Measurements from ENCODE around the gene NBR1.
"Not testable (repeated sequence)": the region's sequence is repeated elsewhere in the genome, so short reads cannot be mapped to it uniquely, and the experiment has no call there.

DNA sequence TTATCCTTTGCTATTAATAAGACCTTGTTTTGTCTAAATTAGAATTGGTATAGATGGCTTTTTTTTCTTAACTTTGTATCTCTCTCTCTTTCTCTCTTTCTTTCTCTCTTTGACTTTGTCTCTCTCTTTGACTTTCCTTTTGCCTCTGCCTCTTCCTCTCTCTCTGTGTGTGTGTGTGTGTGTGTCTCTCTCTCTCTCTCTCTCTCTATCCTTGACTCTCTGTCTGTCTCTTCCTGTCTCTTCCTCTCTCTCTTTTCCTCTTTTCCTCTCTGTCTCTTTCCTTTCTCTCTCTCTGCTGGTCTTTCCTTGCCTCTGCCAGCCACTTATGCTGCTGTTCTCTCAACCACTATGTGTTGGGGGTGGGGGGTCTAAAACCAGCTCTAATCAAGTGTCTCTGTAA lies 5.0 kb upstream of the NBR1 start:
- TF ChIP-seq ZNF274 (IDR thresholded peaks at IDR 0.05; ENCODE audit: low read depth, low read length); SUZ12 (IDR thresholded peaks at IDR 0.05; ENCODE audit: extremely low read depth, insufficient read depth, insufficient read length): not testable (repeated sequence)
